Type B pancreatic cell (in vitro differentiated cells): ENCODE data around the gene EXOG. TPM values are rescaled to one million over a fixed set of nuclear protein-coding genes. Genes with fewer than 3 reads are reported as not detected.

ENCODE experiments used
- DNase-seq: peaks from one replicate; pipeline ENCODE4 v3.0.0; 2021; ENCODE audit warnings: mixed read lengths; ENCODE audit not compliant: unreplicated experiment; ENCODE audit errors: extremely low spot score
- H3K27ac Mint-ChIP-seq: 2 replicates; pipeline ENCODE4 v1.8.0; 2021; ENCODE audit warnings: mild to moderate bottlenecking, mixed read lengths
- H3K27me3 Mint-ChIP-seq: 2 replicates; pipeline ENCODE4 v1.8.0; 2021; ENCODE audit warnings: mixed read lengths
- H3K36me3 Mint-ChIP-seq: 2 replicates; pipeline ENCODE4 v1.8.0; 2021; ENCODE audit warnings: mixed read lengths
- H3K4me1 Mint-ChIP-seq: one replicate; pipeline ENCODE4 v1.8.0; 2021; ENCODE audit warnings: mixed read lengths; ENCODE audit not compliant: unreplicated experiment
- H3K4me3 Mint-ChIP-seq: 2 replicates; pipeline ENCODE4 v1.8.0; 2021; ENCODE audit warnings: mild to moderate bottlenecking, mixed read lengths
- H3K9me3 Mint-ChIP-seq: 2 replicates; pipeline ENCODE4 v1.8.0; 2021; ENCODE audit warnings: mixed read lengths
- total RNA-seq: library from RNA; stranded (reverse); gene quantifications from 2 replicates; pipeline ENCODE4 v1.2.1, GENCODE V29; 2021; ENCODE audit warnings: low replicate concordance
- TF ChIP-seq, protein P1 (sequence below): fragments of 200-600 bp; sonication (generic); conservative IDR thresholded peaks from 2 replicates; pipeline ENCODE4 v1.5.0; 2021; ENCODE audit warnings: antibody characterized with exemption, mild to moderate bottlenecking

EXOG gene
- total RNA-seq, 1 donor from 2014 or later, result 16.8 TPM

DNA sequence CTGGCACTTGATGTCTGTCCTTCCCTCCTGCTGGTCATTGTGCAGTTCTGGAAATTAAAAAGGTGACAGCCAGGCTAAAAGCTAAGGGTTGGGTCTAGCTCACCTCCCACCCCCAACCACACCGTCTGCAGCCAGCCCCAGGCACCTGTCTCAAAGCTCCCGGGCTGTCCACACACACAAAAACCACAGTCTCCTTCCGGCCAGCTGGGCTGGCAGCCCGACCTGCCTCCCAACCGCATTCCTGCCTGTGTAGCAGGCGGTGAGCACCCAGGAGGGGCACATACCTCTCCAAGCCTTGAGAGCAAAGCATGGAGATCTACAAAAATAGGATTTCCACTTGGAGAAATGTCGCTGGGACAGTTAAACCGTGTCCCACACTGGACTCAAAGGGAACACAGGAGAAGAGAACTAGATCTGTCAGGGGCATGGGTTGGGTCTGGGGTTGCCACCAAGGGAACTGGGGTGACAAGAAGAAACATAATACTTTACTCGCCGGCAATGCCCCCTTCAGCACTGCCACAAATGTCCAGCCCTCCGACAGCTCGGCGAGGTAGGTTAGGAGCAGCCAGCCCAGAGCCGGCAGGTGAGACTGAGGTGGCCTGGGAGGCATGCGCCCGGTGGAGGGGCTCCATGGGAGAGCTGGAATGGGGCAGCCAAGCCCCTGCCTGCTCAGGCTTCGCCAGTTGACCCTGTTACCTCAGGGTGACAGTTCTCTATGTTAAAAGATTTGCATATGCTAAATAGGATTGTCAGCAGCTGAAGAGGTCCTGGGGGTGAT lies 52.2 kb downstream of the EXOG start:
- no peak overlapping the region for H3K4me3 Mint-ChIP-seq
- peak; percentile 64 for DNase-seq
- H3K9me3 Mint-ChIP-seq, result no peaks in the 10 kb centered on the region
- no peak overlapping the region for H3K27ac Mint-ChIP-seq
- H3K36me3 Mint-ChIP-seq, result no peaks in the 10 kb centered on the region
- TF ChIP-seq, protein P1, sequence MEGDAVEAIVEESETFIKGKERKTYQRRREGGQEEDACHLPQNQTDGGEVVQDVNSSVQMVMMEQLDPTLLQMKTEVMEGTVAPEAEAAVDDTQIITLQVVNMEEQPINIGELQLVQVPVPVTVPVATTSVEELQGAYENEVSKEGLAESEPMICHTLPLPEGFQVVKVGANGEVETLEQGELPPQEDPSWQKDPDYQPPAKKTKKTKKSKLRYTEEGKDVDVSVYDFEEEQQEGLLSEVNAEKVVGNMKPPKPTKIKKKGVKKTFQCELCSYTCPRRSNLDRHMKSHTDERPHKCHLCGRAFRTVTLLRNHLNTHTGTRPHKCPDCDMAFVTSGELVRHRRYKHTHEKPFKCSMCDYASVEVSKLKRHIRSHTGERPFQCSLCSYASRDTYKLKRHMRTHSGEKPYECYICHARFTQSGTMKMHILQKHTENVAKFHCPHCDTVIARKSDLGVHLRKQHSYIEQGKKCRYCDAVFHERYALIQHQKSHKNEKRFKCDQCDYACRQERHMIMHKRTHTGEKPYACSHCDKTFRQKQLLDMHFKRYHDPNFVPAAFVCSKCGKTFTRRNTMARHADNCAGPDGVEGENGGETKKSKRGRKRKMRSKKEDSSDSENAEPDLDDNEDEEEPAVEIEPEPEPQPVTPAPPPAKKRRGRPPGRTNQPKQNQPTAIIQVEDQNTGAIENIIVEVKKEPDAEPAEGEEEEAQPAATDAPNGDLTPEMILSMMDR, result no peak
- no peaks in the 10 kb centered on the region for H3K4me1 Mint-ChIP-seq
- peaks cover 3% of the 10 kb centered on the region for H3K27me3 Mint-ChIP-seq

DNA sequence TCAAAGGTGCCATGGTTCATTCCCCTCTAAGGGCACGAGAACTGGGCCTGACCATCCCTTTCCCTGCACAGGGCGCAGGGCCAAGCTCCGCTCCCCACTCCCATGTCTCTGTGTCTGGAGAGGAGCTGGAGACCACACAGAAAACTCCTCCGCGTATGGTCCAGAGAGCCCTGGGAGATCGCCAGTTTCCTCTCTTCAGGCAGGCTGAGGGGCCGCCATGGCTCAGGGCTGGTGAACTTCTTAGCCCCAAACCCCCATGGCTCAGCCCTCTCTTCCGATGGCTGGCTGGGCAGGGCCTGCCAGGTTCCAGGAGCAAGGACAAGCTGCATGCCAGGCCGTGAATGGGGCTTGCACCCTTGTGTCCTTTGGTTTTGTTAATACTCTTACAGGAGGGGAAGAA lies 52.9 kb downstream of the EXOG start:
- H3K9me3 Mint-ChIP-seq, result no peaks in the 10 kb centered on the region
- peaks cover 3% of the 10 kb centered on the region for H3K27me3 Mint-ChIP-seq
- no peaks in the 10 kb centered on the region for H3K36me3 Mint-ChIP-seq
- TF ChIP-seq, protein P1, result no peak
- H3K4me3 Mint-ChIP-seq, result no peak overlapping the region
- DNase-seq, result no peak
- H3K4me1 Mint-ChIP-seq, result no peaks in the 10 kb centered on the region
- no peak overlapping the region for H3K27ac Mint-ChIP-seq

DNA sequence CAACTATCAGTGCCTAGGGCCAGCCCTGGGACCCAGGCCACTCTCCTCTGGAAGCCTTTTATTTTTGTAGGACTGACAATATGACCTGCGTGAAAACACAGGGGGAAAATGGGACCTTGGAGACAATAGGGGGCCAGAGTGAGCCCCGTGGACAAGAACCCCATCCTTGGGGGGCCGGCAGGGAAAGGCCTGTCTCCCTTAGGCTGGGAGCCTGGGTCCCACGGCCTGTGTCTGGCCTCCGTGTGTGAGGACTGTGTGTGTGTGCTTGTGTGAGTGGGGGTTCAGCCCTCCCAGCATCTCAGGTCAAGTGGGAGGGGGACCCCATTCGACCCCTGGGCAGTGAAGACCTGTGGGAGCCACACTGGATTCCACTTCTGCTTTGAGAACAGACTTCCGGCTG lies 53.3 kb downstream of the EXOG start:
- TF ChIP-seq, protein P1, result no peak
- Mint-ChIP-seq H3K4me3 (no peak overlapping the region), H3K36me3 (no peaks in the 10 kb centered on the region), H3K27ac (no peak overlapping the region), H3K4me1 (no peaks in the 10 kb centered on the region), H3K9me3 (no peaks in the 10 kb centered on the region), H3K27me3 (peaks cover 3% of the 10 kb centered on the region)
- peak; percentile 58 for DNase-seq

DNA sequence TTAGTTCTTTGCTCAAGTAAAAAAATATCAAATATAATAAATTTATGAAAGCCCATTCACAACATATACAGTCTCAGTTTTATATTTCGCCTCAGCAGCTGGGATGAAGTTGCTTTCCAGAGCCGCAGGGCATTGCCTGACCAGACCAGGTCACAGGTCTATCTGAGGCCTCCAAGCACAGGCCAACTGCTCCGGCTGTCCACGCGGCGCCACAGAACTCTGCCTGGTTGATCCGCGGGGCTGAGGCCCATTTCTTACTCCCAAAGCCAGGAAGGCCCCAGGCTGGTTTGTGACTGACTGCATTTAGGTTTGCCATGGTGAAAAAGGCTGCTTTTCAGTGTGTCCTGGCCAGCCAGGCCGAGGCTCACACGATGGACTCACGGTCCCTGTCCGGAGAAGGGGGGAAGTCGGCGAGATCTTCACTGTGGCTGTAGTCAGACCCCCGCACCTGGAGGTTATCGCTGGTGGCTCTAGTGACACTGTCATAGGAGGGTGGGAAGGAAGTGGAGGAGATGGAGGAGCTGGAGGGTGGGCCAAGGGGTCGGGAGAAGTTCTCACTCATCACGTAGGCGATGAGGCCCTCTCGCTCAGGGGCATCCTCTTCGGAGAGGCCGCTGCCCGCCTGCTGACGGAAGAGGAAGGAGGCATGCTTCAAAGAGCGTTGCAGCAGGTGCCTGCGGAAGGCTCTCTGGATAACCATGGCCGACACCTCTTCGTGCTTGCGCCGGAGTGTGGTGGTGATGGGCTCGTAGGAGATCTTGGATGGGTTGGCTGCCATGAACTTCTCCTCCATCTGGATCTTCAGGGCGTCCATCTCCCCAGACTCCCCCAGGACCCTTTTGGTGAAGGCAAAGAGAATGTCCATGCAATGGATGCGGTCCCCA lies 54.1 kb downstream of the EXOG start:
- Mint-ChIP-seq H3K9me3 (no peaks in the 10 kb centered on the region), H3K4me3 (no peak overlapping the region), H3K4me1 (no peaks in the 10 kb centered on the region), H3K27ac (no peak overlapping the region), H3K36me3 (no peaks in the 10 kb centered on the region), H3K27me3 (peaks cover 3% of the 10 kb centered on the region)
- TF ChIP-seq, protein P1, result no peak
- peak; percentile 60 for DNase-seq

DNA sequence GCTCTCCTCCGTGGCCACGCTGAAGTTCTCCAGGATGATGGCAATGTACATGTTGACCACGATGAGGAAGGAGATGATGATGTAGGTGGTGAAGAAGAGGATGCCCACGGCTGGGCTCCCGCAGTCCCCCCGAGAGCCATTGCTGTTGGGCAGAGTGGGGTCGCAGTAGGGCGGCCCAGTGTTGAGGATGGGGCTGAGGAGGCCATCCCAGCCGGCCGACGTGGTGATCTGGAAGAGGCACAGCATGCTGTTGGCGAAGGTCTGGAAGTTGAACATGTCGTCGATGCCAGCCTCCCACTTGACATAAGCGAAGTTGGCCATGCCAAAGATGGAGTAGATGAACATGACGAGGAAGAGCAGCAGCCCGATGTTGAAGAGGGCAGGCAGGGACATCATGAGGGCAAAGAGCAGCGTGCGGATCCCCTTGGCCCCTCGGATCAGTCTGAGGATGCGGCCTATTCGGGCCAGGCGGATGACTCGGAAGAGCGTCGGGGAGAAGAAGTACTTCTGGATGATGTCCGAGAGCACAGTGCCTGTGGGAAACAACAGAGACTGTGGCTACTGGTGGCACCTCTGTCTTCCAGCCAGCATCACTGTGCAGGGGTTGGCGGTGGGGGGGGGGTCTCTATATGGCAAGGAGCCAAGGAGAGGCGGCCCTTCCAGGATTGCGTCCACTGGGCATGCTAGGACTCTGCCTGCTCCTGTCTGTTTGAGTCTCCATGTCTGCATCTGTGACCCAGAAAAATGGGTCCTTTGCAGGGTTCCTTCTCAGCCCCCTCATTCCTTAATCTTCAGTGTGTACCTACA lies 55.1 kb downstream of the EXOG start:
- Mint-ChIP-seq H3K27ac (no peak overlapping the region), H3K36me3 (no peaks in the 10 kb centered on the region), H3K27me3 (peaks cover 3% of the 10 kb centered on the region), H3K4me1 (no peaks in the 10 kb centered on the region), H3K4me3 (no peak overlapping the region), H3K9me3 (no peaks in the 10 kb centered on the region)
- DNase-seq, result peak; percentile 47
- TF ChIP-seq, protein P1, result no peak
